Fibroblast of peridontal ligament (primary cell): ENCODE measurements around the gene PLK4.
"Not testable (repeated sequence)": the region's sequence is repeated elsewhere in the genome, so short reads cannot be mapped to it uniquely, and the experiment has no call there.

Source experiments
- DNase-seq: peaks from one replicate; pipeline ENCODE4 v3.0.0-alpha.2; 2010; ENCODE audit errors: extremely low read depth

Gene PLK4

DNA sequence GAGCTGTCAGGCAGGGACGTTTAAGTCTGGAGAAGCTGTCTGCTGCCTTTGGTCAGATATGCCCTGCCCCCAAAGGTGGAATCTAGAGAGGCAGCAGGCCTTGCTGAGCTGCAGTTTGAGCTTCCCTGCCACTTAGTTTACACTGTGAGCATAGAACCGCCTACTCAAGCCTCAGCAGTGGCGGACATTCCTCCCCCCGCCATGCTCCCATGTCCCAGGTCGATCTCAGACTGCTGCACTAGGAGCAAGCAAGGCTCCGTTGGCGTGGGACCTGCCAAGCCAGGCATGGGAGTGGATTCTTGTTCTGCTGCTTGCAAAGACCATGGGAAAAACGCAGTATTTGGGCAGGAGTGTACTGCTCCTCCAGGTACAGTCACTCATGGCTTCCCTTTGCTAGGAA lies 24.3 kb downstream of the PLK4 start:
- no peak for DNase-seq

- no peak for DNase-seq
These were observed 35.8 kb downstream of the PLK4 start for GRCh38 chr4:127916512-127916911.

- no peak for DNase-seq
These were observed 36.5 kb downstream of the PLK4 start for GRCh38 chr4:127917151-127917550.

DNA sequence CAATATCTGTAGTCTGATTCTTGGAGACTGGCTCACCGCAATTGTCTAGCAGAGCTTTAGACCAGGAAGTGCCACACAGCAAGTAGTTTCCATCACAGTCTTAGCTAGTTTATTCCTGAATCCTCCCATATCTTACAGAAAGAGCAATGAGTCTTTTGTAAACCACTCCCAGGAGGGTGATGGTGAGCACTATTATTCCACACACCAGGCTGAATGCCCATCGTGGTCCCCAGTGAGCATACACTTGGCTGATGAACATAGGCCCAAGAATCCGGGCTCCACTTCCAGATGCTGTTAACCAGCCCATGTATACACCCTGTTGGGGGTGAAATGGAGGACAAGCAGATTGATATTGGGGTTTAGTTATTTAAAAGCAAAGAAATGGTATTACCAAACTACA lies 39.8 kb downstream of the PLK4 start:
- peak; percentile 53 for DNase-seq

DNA sequence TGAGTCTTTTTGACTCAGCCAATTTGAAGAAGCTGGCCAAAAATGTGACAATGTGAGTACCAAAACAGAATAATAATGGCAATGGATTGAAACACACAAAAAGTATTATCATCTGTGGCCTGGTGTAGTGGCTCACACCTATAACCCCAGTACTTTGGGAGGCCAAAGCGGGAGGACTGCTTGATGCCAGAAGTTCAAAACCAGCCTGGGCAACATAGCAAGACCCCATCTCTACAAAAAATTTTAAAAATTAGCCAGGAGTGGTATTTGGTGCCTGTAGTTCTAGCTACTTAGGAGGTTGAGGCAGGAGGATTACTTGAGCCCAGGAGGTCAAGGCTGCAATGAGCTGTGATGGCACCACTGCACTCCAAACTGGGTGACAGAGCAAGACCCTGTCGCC lies 41.5 kb downstream of the PLK4 start:
- DNase-seq: no peak

DNA sequence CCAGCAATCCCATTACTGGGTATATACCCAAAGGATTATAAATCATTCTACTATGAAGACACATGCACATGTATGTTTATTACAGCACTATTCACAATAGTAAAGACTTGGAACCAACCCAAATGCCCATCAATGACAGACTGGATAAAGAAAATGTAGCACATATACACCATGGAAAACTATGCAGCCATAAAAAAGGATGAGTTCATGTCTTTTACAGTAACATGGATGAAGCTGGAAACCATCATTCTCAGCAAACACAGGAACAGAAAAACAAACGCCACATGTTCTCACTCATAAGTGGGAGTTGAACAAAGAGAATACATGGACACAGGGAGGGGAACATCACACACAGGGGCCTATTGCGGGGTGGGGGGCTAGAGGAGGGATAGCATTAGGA lies 45.0 kb downstream of the PLK4 start:
- DNase-seq: not testable (repeated sequence)

DNA sequence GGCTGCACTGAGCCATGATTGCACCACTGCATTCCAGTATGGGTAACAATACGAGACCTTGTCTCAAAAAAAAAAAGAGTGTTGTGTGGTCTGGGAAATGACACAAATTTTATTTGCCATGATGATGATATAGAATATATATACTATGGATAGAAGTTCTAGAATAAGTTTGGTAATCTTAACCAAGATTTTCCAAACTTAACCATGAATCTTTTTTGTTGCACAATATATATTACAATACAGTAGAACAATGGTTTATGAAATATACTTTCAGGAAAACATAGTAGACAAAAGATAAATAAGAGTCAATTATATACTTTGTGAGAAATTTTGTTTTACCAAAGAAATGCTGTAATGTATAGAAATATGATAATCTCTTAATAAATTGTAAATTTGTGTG lies 49.5 kb downstream of the PLK4 start:
- DNase-seq: no peak

DNA sequence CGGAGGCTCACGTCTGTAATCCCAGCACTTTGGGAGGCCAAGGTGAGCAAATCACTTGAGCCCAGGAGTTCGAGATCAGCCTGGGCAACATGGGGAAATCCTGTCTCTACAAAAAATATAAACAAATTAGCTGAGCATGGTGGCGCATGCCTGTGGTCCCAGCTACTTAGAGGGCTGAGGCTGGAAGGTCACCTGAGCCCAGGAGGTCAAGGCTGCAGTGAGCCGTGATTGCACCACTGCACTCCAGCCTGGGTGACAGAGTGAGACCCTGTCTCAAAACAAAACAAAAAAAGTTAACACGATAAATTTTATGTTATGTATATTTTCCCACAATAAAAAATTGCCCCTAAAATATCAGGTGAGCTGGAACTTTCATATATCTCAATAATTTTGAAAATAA lies 51.1 kb downstream of the PLK4 start:
- not testable (repeated sequence) for DNase-seq

DNA sequence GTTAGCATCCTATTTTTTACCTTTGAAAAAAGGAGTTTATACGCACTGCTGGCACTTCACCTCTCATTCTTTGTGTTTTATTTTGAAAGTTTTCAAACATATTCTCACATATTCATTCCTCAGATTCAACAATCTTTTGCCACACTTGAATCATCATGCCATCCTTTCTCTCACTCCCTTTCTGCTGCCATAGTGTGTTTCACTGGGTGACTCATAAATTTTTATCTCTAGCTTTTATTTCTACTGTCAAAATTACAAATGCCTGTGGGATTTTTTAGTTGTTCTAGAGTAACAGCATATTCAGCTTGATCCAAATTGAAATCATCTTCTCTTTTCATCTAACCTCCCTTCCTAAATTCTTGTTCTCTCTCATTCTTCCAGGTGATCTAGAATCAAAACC lies 56.3 kb downstream of the PLK4 start:
- DNase-seq: peak; percentile 34
